ENCODE measurements around the gene TMEM259. TPM values are rescaled to one million over a fixed set of nuclear protein-coding genes. Genes with fewer than 3 reads are reported as not detected.

Gene TMEM259
- total RNA-seq, 1 donor from 2014 or later = 232 TPM

DNA sequence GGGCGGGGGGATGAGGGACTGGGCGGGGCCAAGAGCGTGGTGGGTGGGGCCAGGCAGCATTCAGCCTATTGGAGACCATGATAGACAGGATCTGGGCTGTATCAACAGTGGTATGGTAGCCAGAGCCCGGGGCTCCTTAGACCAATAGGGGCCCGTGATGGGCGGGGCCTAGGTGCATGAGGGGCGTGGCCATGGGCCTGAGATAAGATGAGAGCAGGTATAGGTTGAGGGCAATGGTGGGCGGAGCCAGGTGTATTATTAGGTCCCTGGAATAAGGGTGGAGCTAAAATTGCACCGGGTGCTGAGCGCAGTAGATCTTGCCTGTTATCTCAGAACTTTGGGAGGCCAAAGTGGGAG lies 24.3 kb upstream of the TMEM259 start:
- TF ChIP-seq, protein P1, sequence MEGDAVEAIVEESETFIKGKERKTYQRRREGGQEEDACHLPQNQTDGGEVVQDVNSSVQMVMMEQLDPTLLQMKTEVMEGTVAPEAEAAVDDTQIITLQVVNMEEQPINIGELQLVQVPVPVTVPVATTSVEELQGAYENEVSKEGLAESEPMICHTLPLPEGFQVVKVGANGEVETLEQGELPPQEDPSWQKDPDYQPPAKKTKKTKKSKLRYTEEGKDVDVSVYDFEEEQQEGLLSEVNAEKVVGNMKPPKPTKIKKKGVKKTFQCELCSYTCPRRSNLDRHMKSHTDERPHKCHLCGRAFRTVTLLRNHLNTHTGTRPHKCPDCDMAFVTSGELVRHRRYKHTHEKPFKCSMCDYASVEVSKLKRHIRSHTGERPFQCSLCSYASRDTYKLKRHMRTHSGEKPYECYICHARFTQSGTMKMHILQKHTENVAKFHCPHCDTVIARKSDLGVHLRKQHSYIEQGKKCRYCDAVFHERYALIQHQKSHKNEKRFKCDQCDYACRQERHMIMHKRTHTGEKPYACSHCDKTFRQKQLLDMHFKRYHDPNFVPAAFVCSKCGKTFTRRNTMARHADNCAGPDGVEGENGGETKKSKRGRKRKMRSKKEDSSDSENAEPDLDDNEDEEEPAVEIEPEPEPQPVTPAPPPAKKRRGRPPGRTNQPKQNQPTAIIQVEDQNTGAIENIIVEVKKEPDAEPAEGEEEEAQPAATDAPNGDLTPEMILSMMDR (IDR thresholded peaks at IDR 0.05; ENCODE audit: unreplicated experiment) = no peak
- Mint-ChIP-seq H3K27me3 (ENCODE audit: low read depth) (no peaks in the 10 kb centered on the region), H3K36me3 (no peaks in the 10 kb centered on the region), H3K4me1 (peaks cover 11% of the 10 kb centered on the region), H3K27ac (no peak overlapping the region), H3K9me3 (no peaks in the 10 kb centered on the region), H3K4me3 (no peak overlapping the region)
- DNase-seq (ENCODE audit: low spot score in 2 of 2, unreplicated experiment in 2 of 2) = no peak

DNA sequence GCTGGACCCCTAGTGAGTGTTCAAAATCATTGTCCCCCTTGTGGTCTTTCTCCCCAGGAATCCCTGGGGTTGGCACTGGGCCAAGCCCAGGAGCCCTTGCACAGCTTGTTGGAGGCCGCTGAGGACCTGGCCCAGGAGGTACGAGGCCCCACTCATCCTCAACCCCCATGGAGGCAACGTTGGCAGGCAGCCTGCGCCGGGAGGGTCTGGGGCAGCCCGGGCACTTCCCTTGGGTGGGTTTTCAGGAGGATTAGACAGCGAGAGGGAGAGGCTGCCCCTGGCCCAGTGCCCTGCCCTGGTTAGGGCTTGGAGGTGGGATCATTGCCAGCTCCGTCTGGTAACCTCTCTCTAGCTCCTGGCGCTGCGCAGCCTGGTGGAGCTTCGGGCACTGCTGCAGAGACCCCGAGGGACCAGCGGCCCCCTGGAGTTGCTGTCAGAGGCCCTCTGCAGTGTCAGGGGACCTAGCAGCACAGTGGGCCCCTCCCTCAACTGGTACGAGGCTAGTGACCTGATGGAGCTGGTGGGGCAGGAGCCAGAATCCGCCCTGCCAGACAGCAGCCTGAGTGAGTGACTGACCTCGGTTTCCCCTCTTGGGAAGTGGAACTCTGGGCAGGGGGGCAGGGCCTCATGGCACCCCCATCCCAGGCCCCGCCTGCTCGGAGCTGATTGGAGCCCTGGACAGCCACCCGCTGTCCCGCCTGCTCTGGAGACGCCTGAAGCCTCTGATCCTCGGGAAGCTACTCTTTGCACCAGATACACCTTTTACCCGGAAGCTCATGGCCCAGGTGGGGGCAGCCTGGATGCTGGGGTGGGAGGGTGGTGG lies 22.0 kb upstream of the TMEM259 start:
- Mint-ChIP-seq H3K9me3 (no peaks in the 10 kb centered on the region), H3K27me3 (ENCODE audit: low read depth) (no peaks in the 10 kb centered on the region), H3K4me1 (peaks cover 20% of the 10 kb centered on the region), H3K27ac (no peak overlapping the region), H3K4me3 (peak overlapping the region; percentile 30), H3K36me3 (peaks cover 3% of the 10 kb centered on the region)
- DNase-seq (ENCODE audit: low spot score in 2 of 2, unreplicated experiment in 2 of 2) = no peak
- TF ChIP-seq, protein P1 (IDR thresholded peaks at IDR 0.05; ENCODE audit: unreplicated experiment) = no peak

DNA sequence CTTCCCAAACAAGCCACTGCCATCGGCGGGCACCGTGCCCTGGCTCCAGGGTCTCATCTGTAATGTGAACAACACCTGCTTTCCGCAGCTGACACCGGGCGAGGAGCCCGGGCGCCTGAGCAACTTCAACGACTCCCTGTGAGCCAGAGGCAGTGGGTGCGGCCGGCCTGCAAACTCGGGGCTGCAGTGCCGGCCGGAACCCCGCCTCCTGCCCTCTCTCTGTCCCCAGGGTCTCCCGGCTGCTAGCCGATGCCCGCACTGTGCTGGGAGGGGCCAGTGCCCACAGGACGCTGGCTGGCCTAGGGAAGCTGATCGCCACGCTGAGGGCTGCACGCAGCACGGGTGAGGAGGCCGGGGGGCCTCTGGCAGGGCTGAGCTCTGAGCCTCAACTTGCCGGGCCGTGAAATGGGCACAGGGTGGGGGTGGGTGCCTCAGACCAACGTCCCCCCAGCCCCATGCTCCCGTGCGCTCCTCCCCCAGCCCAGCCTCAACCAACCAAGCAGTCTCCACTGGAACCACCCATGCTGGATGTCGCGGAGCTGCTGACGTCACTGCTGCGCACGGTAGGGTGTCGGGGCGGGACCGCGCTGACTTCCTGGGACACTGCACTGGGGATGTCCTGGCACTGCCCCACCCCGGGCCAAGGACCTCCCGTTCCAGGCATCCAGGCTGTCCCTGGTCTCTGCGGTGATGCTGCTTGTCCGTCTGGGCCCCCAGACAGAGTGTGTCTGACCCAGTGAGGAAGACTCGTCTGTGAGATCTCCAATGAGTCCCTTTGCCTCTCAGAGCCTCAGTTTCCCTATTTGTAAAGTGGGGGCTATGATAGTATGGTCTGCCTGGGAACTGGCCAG lies 21.1 kb upstream of the TMEM259 start:
- Mint-ChIP-seq H3K4me1 (peaks cover 20% of the 10 kb centered on the region), H3K27me3 (ENCODE audit: low read depth) (no peaks in the 10 kb centered on the region), H3K27ac (no peak overlapping the region), H3K4me3 (peak overlapping the region; percentile 30), H3K9me3 (no peaks in the 10 kb centered on the region), H3K36me3 (peaks cover 8% of the 10 kb centered on the region)
- TF ChIP-seq, protein P1 (IDR thresholded peaks at IDR 0.05; ENCODE audit: unreplicated experiment) = no peak
- DNase-seq (ENCODE audit: low spot score in 2 of 2, unreplicated experiment in 2 of 2) = no peak

DNA sequence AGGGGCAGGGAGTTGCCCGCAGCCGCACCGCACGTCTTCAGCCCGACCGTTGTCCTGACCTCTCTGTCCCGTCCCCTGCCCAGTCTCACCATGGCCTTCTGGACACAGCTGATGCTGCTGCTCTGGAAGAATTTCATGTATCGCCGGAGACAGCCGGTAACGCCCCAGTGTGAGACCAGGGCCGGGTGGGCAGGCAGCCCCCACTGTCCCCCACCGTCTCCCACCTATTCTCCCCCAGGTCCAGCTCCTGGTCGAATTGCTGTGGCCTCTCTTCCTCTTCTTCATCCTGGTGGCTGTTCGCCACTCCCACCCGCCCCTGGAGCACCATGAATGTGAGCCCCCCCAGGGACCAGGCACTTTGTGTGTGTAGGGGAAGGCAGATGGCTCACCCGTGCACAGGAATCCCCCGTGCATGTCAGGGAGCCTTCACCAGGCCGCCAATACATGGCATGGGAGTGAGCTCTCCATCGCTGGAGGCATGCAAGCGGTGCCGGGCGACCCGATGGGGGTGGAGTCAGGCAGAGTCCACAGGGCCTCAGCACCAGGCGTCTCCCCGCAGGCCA lies 20.4 kb upstream of the TMEM259 start:
- TF ChIP-seq, protein P1 (IDR thresholded peaks at IDR 0.05; ENCODE audit: unreplicated experiment) = no peak
- H3K4me3 Mint-ChIP-seq = peak overlapping the region; percentile 73
- no peaks in the 10 kb centered on the region for H3K27me3 Mint-ChIP-seq (ENCODE audit: low read depth)
- H3K36me3 Mint-ChIP-seq = peaks cover 11% of the 10 kb centered on the region
- peak overlapping the region; percentile 56 for H3K27ac Mint-ChIP-seq
- peaks cover 20% of the 10 kb centered on the region for H3K4me1 Mint-ChIP-seq
- no peaks in the 10 kb centered on the region for H3K9me3 Mint-ChIP-seq
- no peak for DNase-seq (ENCODE audit: low spot score in 2 of 2, unreplicated experiment in 2 of 2)

DNA sequence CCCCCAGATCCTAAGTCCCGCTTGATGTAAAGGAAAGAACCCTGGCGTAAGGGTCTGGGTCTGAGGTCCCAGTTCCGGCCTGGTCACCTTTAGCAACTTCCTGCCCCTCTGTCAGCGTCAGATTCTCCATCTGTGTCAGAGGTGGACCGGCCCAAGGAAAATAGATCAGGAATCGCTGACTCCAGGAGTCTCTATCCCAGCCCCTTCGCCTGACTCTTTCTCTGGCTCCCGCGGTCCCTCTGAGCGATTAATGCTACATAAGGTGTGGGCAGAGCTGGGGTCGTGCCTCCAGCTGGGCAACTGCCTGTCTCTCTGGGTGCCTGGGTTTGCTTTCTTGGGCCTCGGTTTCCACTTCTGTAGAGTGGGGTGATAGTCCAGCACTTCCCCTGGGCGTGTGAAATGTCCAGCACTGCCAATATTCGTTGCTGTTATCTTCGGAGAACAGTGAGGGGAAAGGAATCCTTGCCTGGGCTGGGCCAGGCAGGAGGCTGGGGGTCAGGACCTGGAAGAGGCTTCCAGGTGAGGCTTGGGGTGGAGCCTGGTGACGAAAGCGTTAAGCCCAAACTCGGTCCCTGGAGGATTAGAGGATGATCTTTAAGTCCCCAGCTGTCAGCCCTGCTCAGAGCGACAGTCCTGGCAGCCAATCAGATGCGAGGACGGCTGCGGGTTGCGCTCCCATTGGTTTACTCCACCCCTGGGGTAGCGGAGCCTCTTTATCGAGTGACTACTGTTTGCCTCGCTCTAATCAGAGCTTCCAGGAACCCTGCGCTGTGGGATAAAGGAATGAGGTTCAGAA lies 19.8 kb upstream of the TMEM259 start:
- Mint-ChIP-seq H3K4me1 (peaks cover 20% of the 10 kb centered on the region), H3K4me3 (peak overlapping the region; percentile 73), H3K9me3 (no peaks in the 10 kb centered on the region), H3K27me3 (ENCODE audit: low read depth) (no peaks in the 10 kb centered on the region), H3K27ac (peak overlapping the region; percentile 86), H3K36me3 (peaks cover 14% of the 10 kb centered on the region)
- TF ChIP-seq, protein P1 (IDR thresholded peaks at IDR 0.05; ENCODE audit: unreplicated experiment) = no peak
- peak; percentile 83 to 90 for DNase-seq (ENCODE audit: low spot score in 2 of 2, unreplicated experiment in 2 of 2)

Data from mesothelial cell of epicardium (in vitro differentiated cells).